Measurements from ENCODE around the gene ATP5F1A.

Gene ATP5F1A

DNA sequence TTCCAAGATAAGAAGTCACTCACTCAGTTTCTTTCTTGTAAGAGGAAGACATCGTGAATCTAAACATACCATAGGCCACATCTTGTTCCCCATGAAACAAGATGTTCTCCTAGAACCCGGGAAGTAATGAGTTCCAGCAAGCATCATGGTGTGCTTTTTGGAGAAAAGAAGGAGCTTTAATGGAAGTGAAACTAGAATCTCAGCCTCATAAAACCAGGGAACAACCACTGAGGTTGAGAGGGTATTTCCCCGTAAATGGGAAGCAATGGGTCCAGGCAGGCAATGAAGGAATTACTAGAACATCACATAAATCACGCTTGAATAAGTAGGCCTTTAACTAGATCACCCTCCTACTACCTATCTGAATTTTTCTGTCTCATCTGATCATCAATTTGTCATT is 66.4 kb downstream of the ATP5F1A start:
- TF ChIP-seq ZFX (IDR thresholded peaks at IDR 0.05) = no peak
- TF ChIP-seq, protein P1, sequence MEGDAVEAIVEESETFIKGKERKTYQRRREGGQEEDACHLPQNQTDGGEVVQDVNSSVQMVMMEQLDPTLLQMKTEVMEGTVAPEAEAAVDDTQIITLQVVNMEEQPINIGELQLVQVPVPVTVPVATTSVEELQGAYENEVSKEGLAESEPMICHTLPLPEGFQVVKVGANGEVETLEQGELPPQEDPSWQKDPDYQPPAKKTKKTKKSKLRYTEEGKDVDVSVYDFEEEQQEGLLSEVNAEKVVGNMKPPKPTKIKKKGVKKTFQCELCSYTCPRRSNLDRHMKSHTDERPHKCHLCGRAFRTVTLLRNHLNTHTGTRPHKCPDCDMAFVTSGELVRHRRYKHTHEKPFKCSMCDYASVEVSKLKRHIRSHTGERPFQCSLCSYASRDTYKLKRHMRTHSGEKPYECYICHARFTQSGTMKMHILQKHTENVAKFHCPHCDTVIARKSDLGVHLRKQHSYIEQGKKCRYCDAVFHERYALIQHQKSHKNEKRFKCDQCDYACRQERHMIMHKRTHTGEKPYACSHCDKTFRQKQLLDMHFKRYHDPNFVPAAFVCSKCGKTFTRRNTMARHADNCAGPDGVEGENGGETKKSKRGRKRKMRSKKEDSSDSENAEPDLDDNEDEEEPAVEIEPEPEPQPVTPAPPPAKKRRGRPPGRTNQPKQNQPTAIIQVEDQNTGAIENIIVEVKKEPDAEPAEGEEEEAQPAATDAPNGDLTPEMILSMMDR (conservative IDR thresholded peaks at IDR 0.05) = no peak
- H3K27ac ChIP-seq = no peak overlapping the region
